ENCODE measurements around the gene EXOSC9.
A peak's percentile ranks its signal among the peaks of the same experiment; 100 is the strongest.

Gene EXOSC9

DNA sequence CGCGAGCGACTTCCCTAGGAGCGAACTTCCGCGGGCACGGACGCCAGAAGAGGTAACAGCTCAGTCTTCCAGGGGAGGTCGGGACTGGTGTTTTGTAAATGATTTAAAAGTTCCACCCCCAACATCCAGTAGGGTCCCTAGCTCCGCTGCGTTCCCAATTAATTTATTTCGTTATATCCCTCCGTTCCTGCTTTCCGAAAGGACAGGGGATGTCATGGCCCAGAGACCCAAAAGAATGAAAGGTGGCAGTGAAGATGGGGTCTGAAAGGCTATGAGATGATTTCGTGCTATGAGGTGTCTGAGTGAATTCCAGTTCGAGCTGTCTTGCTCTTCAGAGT is 35.8 kb upstream of the EXOSC9 start:
- H3K4me3 ChIP-seq (ENCODE audit: low read length): peak overlapping the region; percentile 49

DNA sequence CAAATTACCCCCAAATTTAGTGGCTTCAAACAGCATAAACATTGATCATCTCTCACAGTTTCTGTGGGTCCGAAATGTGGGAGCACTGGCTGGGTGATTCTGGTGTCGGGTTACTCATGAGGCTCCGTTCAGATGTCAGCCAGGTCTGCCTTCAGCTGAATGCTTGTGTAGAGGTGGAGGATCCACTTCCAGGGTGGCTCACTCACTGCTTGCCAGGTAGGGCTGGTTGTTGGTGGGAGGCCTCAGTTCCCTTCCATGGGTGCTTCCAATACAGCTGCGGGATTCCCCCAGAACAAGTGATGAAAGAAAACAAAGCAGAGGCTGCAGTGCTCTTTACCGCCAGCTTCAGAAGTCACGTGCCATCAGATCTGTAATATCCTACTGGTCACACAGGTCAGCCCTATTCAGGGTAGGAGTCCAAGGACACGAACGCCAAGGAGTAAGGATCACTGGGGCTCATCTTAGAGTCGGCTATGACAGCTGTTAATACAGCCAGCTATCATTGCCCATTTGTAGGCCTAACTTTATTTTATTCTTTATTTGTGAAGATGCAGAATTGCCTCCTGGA is 35.1 kb upstream of the EXOSC9 start:
- no peak overlapping the region for H3K4me3 ChIP-seq (ENCODE audit: low read length)
- no peak for DNase-seq (ENCODE audit: low read depth)
- TF ChIP-seq, protein P1, sequence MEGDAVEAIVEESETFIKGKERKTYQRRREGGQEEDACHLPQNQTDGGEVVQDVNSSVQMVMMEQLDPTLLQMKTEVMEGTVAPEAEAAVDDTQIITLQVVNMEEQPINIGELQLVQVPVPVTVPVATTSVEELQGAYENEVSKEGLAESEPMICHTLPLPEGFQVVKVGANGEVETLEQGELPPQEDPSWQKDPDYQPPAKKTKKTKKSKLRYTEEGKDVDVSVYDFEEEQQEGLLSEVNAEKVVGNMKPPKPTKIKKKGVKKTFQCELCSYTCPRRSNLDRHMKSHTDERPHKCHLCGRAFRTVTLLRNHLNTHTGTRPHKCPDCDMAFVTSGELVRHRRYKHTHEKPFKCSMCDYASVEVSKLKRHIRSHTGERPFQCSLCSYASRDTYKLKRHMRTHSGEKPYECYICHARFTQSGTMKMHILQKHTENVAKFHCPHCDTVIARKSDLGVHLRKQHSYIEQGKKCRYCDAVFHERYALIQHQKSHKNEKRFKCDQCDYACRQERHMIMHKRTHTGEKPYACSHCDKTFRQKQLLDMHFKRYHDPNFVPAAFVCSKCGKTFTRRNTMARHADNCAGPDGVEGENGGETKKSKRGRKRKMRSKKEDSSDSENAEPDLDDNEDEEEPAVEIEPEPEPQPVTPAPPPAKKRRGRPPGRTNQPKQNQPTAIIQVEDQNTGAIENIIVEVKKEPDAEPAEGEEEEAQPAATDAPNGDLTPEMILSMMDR (IDR thresholded peaks at IDR 0.05; ENCODE audit: insufficient read depth, low read depth, low read length, missing control alignments): no peak

More for the DNA sequence above, 35.8 kb upstream of the EXOSC9 start:
- DNase-seq (ENCODE audit: low read depth): no peak
- TF ChIP-seq, protein P1 (IDR thresholded peaks at IDR 0.05; ENCODE audit: insufficient read depth, low read depth, low read length, missing control alignments): no peak

DNA sequence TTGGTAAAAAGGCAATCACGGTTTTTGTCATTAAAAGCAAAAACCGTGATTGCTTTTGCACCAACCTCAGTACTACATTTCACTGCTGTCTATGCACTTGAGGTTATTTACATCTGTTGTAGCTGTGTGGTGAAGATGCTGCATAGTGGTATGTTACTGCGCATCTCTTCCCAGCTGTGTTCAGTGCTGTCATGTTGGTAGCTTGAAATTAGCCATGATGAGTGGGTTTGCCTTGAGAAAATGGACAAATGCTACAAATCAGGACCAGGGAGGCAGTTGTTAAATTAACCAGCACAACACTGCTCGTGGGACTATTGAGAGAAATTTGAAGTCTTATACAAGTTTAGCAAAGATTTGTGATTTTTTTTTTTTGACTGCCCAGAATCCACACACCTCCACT is 34.0 kb upstream of the EXOSC9 start:
- H3K4me3 ChIP-seq (ENCODE audit: low read length): no peak overlapping the region
- no peak for DNase-seq (ENCODE audit: low read depth)
- TF ChIP-seq, protein P1 (IDR thresholded peaks at IDR 0.05; ENCODE audit: insufficient read depth, low read depth, low read length, missing control alignments): no peak

DNA sequence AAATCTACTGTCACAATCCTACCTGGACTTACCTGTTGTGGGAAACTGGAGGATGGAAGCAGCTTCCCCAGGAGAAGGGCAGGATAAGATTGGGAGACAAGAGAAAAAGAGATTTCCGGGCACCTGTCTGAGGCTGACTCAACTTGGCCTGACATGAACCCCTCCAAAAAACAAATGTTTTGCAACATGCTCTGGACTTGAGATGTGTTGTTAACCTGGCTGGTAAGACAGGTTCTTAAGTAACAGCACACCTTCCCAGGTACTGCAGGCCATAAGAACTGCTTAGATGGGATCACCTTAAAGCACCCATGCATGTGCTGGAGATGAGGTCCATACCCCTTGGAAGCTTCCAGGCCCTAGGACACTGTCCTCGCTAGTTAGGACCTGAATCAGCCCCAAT is 31.8 kb upstream of the EXOSC9 start:
- TF ChIP-seq, protein P1 (IDR thresholded peaks at IDR 0.05; ENCODE audit: insufficient read depth, low read depth, low read length, missing control alignments): no peak
- peak; percentile 77 for DNase-seq (ENCODE audit: low read depth)

DNA sequence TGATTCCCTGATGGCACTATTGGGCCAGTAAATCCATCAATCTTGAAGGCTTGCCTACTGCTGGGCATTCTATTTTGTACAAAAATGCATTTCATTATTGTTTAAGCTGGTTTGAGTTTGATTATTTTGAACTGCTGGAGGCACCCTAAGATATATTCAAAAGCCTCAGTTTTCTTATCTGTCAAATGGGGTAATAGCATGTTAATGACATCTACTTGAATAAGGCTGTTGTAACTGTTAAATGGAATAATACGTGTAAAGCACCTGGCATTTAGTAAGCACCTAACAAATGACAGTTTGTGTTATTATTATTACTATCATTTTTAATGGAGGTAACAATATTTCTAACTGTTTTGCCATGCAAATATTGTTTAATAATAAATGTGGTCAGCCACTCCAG is 29.3 kb upstream of the EXOSC9 start:
- H3K4me3 ChIP-seq (ENCODE audit: low read length): no peak overlapping the region
- TF ChIP-seq, protein P1 (IDR thresholded peaks at IDR 0.05; ENCODE audit: insufficient read depth, low read depth, low read length, missing control alignments): no peak
- no peak for DNase-seq (ENCODE audit: low read depth)

More for the DNA sequence above, 31.8 kb upstream of the EXOSC9 start:
- H3K4me3 ChIP-seq (ENCODE audit: low read length): no peak overlapping the region

DNA sequence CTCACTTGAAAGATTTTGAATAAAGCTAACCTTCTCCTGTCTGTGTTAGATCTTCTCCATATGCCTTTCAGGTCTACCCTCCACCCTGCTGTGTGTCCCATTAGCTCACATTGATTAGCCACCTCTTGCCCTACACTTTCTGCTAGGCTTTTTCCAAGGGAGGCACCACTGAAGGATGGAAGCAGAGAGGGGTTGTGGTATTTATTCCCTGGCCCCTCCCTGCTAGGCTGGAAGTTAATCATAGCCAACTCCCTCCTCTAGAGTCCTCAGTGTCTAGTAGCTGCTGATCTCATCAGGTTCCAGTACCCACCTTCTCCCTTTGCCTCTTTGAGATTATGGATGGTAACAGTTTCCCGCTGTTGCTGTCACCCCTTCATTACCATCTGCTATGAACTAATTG is 27.2 kb upstream of the EXOSC9 start:
- DNase-seq (ENCODE audit: low read depth): peak; percentile 25
- no peak overlapping the region for H3K4me3 ChIP-seq (ENCODE audit: low read length)
- TF ChIP-seq, protein P1 (IDR thresholded peaks at IDR 0.05; ENCODE audit: insufficient read depth, low read depth, low read length, missing control alignments): no peak

All from epithelial cell of esophagus (primary cell).